Measurements from ENCODE around the gene SYNCRIP. TPM values are rescaled to one million over a fixed set of nuclear protein-coding genes. Genes with fewer than 3 reads are reported as not detected.

SYNCRIP gene
- total and polyA plus RNA-seq, 2 donors (not counting 1 experiment from before 2014, with no cell fraction given) = 7.9 to 88.5 TPM

DNA sequence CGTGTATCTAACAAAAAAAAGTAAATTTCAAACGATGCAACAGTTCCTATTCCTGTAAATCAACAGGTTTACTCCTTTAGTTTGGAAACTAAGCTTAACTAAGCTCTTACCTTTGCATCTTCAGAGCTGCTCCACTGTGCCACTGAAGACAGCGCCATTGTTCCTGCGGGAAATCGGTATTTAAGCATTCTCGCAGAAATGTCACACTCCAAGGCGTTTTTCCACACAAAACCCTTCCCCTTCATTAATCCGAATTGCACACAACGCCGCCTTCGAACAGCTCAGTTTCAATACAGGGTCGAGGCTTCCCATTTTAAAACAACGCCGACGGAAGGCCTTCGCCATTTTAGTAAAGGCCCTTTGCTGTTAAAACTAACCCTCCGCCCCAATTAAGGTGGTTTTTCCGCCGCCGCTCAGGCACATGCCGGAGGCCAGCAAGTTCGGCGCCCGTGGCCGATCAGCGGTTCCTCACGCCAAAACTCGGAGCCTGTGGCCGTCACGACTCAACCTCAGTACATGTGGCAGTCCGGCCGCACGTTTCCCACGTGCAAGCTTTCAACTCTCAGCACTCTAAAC is 35.4 kb upstream of the SYNCRIP start:
- no peaks in the 10 kb centered on the region for H3K27me3 Mint-ChIP-seq
- DNase-seq (no peak), ATAC-seq (ENCODE audit: low read depth) (no peak)
- Histone ChIP-seq H3K4me2 (replicated peaks; ENCODE audit: low read depth, low read length, poor library complexity, severe bottlenecking) (peak overlapping the region; percentile 88), H3K9ac (ENCODE audit: low read length) (peak overlapping the region; percentile 97), H3K27ac (ENCODE audit: low read length in 2 of 2) (peak overlapping the region; percentile 86 to 89), H3K27me3 (replicated peaks in 1 of 4; ENCODE audit: control extremely low read depth in 1 of 4, control insufficient read depth in 3 of 4, insufficient read depth in 4 of 4, low read length in 3 of 4) (no peaks in the 10 kb centered on the region), H3K9me3 (ENCODE audit: control extremely low read depth in 1 of 3, control insufficient read depth in 2 of 3, insufficient read depth in 1 of 3, low read length in 2 of 3) (no peaks in the 10 kb centered on the region), H3K36me3 (replicated peaks in 1 of 2; ENCODE audit: control extremely low read depth in 1 of 2, control insufficient read depth in 1 of 2, extremely low read depth in 1 of 2, insufficient read depth in 2 of 2, low read length in 1 of 2) (peaks cover 0 to 6% of the 10 kb centered on the region in 2 experiments), H4K20me1 (ENCODE audit: control insufficient read depth, insufficient read depth, low read length, poor library complexity, severe bottlenecking) (peaks cover 8% of the 10 kb centered on the region), H2AFZ (ENCODE audit: insufficient read depth, low read depth, low read length, poor library complexity, severe bottlenecking) (peak overlapping the region; percentile 32), H3K79me2 (ENCODE audit: control insufficient read depth, insufficient read depth, low read length) (peaks cover 40% of the 10 kb centered on the region), H3K4me3 (ENCODE audit: control extremely low read depth in 1 of 5, extremely low read depth in 1 of 5, insufficient read depth in 1 of 5, low read depth in 2 of 5, low read length in 4 of 5) (peak overlapping the region; percentile 69 to 98 (median 91)), H3K4me1 (ENCODE audit: control insufficient read depth in 2 of 2, insufficient read depth in 2 of 2, low read length in 2 of 2) (peaks cover 25 to 36% of the 10 kb centered on the region in 2 donors)
- H3K4me1 Mint-ChIP-seq = peaks cover 54% of the 10 kb centered on the region
- peak overlapping the region; percentile 92 for H3K4me3 Mint-ChIP-seq
- CTCF ChIA-PET = interaction anchor here (0.6 to 4.1 kb wide), 10 partner anchors 8 to 228 kb away, joined by 3 to 43 read pairs (median 8); partner anchors contain the start of genes NT5E and SYNCRIP
- 0% methylated on average over 33 of the region's 34 CpGs for WGBS (ENCODE audit: insufficient coverage)
- peak overlapping the region; percentile 95 for H3K27ac Mint-ChIP-seq
- TF ChIP-seq EZH2 (IDR thresholded peaks at IDR 0.05; ENCODE audit: borderline replicate concordance, insufficient read depth, low read depth, low read length, poor library complexity, severe bottlenecking) = no peak
- TF ChIP-seq, protein P1, sequence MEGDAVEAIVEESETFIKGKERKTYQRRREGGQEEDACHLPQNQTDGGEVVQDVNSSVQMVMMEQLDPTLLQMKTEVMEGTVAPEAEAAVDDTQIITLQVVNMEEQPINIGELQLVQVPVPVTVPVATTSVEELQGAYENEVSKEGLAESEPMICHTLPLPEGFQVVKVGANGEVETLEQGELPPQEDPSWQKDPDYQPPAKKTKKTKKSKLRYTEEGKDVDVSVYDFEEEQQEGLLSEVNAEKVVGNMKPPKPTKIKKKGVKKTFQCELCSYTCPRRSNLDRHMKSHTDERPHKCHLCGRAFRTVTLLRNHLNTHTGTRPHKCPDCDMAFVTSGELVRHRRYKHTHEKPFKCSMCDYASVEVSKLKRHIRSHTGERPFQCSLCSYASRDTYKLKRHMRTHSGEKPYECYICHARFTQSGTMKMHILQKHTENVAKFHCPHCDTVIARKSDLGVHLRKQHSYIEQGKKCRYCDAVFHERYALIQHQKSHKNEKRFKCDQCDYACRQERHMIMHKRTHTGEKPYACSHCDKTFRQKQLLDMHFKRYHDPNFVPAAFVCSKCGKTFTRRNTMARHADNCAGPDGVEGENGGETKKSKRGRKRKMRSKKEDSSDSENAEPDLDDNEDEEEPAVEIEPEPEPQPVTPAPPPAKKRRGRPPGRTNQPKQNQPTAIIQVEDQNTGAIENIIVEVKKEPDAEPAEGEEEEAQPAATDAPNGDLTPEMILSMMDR (IDR thresholded peaks at IDR 0.05) = no peak
- intact Hi-C loops (cut with micrococcal nuclease) = loop anchor here (1.0 to 10.0 kb wide), 7 partner anchors 8 to 1477 kb away; partner anchors contain the start of genes NT5E and ZNF292
- no peaks in the 10 kb centered on the region for H3K9me3 Mint-ChIP-seq (ENCODE audit: insufficient read depth)
- POLR2A ChIA-PET = interaction anchor here (0.7 to 6.1 kb wide), 8 partner anchors 8 to 1819 kb away, joined by 3 to 193 read pairs (median 8); partner anchors contain the start of genes CYB5R4, NT5E, SNX14 and SYNCRIP

All from B cell (primary cell).